Nephron progenitor cell (in vitro differentiated cells): ENCODE measurements around the gene PAPSS1.
"Not testable (repeated sequence)": the region's sequence is repeated elsewhere in the genome, so short reads cannot be mapped to it uniquely, and the experiment has no call there.

Source experiments
- DNase-seq: peaks from one replicate; pipeline ENCODE4 v3.0.0; 2021
- H3K27ac Mint-ChIP-seq: 2 replicates; pipeline ENCODE4 v1.8.0; 2021; ENCODE audit warnings: mild to moderate bottlenecking, moderate library complexity, mixed read lengths
- H3K27me3 Mint-ChIP-seq: 2 replicates; pipeline ENCODE4 v1.8.0; 2021; ENCODE audit warnings: mild to moderate bottlenecking, low read depth, mixed read lengths; ENCODE audit not compliant: poor library complexity
- H3K36me3 Mint-ChIP-seq: 2 replicates; pipeline ENCODE4 v1.8.0; 2021; ENCODE audit warnings: low read depth, mixed read lengths
- H3K4me1 Mint-ChIP-seq: 2 replicates; pipeline ENCODE4 v1.8.0; 2021; ENCODE audit warnings: mixed read lengths
- H3K4me3 Mint-ChIP-seq: 2 replicates; pipeline ENCODE4 v1.8.0; 2021; ENCODE audit warnings: mild to moderate bottlenecking, moderate library complexity, mixed read lengths
- H3K9me3 Mint-ChIP-seq: 2 replicates; pipeline ENCODE4 v1.8.0; 2021; ENCODE audit warnings: mild to moderate bottlenecking, moderate library complexity, mixed read lengths
- CTCF ChIP-seq: fragments of 200-600 bp; sonication (generic); IDR thresholded peaks from 2 replicates; pipeline ENCODE4 v1.5.0; 2021; ENCODE audit warnings: antibody characterized with exemption

The PAPSS1 gene

GRCh38 chr4:107701565-107701964, 18.5 kb downstream of the PAPSS1 start:
- Mint-ChIP-seq H3K9me3 (peaks cover 59% of the 10 kb centered on the region), H3K36me3 (peaks cover 99% of the 10 kb centered on the region), H3K4me1 (peaks cover 18% of the 10 kb centered on the region), H3K4me3 (no peak overlapping the region), H3K27ac (no peak overlapping the region), H3K27me3 (no peaks in the 10 kb centered on the region)
- TF ChIP-seq CTCF, result no peak
- DNase-seq, result no peak

GRCh38 chr4:107699466-107700206, 20.4 kb downstream of the PAPSS1 start:
- Mint-ChIP-seq H3K36me3 (peaks cover 100% of the 10 kb centered on the region), H3K27ac (peak overlapping the region; percentile 36), H3K4me3 (no peak overlapping the region), H3K9me3 (peaks cover 48% of the 10 kb centered on the region), H3K27me3 (peaks cover 2% of the 10 kb centered on the region), H3K4me1 (peaks cover 18% of the 10 kb centered on the region)
- no peak for TF ChIP-seq CTCF
- DNase-seq, result no peak

GRCh38 chr4:107696187-107696586, 23.8 kb downstream of the PAPSS1 start:
- H3K4me1 Mint-ChIP-seq, result peaks cover 12% of the 10 kb centered on the region
- not testable (repeated sequence) for H3K27me3 Mint-ChIP-seq, H3K4me3 Mint-ChIP-seq

GRCh38 chr4:107693132-107693531, 26.9 kb downstream of the PAPSS1 start:
- no peaks in the 10 kb centered on the region for H3K4me1 Mint-ChIP-seq
- H3K4me3 Mint-ChIP-seq, result no peak overlapping the region
- no peak overlapping the region for H3K27ac Mint-ChIP-seq
- H3K27me3 Mint-ChIP-seq, result peaks cover 9% of the 10 kb centered on the region
- TF ChIP-seq CTCF, result no peak
- no peak for DNase-seq
- peaks cover 8% of the 10 kb centered on the region for H3K9me3 Mint-ChIP-seq
- H3K36me3 Mint-ChIP-seq, result peaks cover 58% of the 10 kb centered on the region

More at GRCh38 chr4:107696187-107696586, 23.8 kb downstream of the PAPSS1 start:
- not testable (repeated sequence) for DNase-seq, H3K27ac Mint-ChIP-seq
- Mint-ChIP-seq H3K36me3 (peaks cover 89% of the 10 kb centered on the region), H3K9me3 (peaks cover 13% of the 10 kb centered on the region)

- H3K4me3 Mint-ChIP-seq, result no peak overlapping the region
Observed at GRCh38 chr4:107692202-107692601, 27.8 kb downstream of the PAPSS1 start.

GRCh38 chr4:107691378-107691777, 28.7 kb downstream of the PAPSS1 start:
- DNase-seq, result no peak
- peaks cover 47% of the 10 kb centered on the region for H3K36me3 Mint-ChIP-seq
- TF ChIP-seq CTCF, result no peak
- H3K4me3 Mint-ChIP-seq, result no peak overlapping the region
- peaks cover 8% of the 10 kb centered on the region for H3K9me3 Mint-ChIP-seq
- H3K27ac Mint-ChIP-seq, result no peak overlapping the region
- H3K27me3 Mint-ChIP-seq, result peaks cover 9% of the 10 kb centered on the region
- no peaks in the 10 kb centered on the region for H3K4me1 Mint-ChIP-seq

More at GRCh38 chr4:107692202-107692601, 27.8 kb downstream of the PAPSS1 start:
- Mint-ChIP-seq H3K4me1 (no peaks in the 10 kb centered on the region), H3K36me3 (peaks cover 49% of the 10 kb centered on the region), H3K9me3 (peaks cover 8% of the 10 kb centered on the region), H3K27ac (peak overlapping the region; percentile 60), H3K27me3 (peaks cover 9% of the 10 kb centered on the region)
- TF ChIP-seq CTCF, result no peak
- no peak for DNase-seq
